PC-3 (cell line): ENCODE measurements around the gene EME2. TPM values are rescaled to one million over a fixed set of nuclear protein-coding genes. Genes with fewer than 3 reads are reported as not detected.

Experiments used
- ATAC-seq: fragments of 200-7000 bp; cut with Tn5 transposase; 2 replicates; pipeline ENCODE4 v1.9.1; 2020; ENCODE audit warnings: mild to moderate bottlenecking, moderate library complexity
- BruUV-seq: library from RNA; stranded (reverse); fragments of 400-500 nt; replicated peaks from 2 replicates; lab custom pipeline; 2021; lab: Mats Ljungman, UMichigan
- CTCF ChIA-PET: fragments of 300-600 bp; sonication (Branson Sonifier 250); formaldehyde crosslinking; loops from one replicate; lab custom pipeline; 2022; ENCODE audit warnings: antibody characterized with exemption; lab: Charles Lee
- POLR2A ChIA-PET: fragments of 300-600 bp; sonication (Branson Sonifier 250); formaldehyde crosslinking; loops from one replicate; lab custom pipeline; 2022; ENCODE audit warnings: antibody characterized with exemption; ENCODE audit not compliant: unreplicated experiment; lab: Charles Lee
- DNase-seq: peaks from one replicate; pipeline ENCODE4 v3.0.0-alpha.2; 2015
- H2AFZ ChIP-seq: fragments of 300-600 bp; sonication (generic); 2 replicates; pipeline ENCODE4 v1.6.0; 2016; ENCODE audit warnings: antibody characterized with exemption, low read length
- H3F3A ChIP-seq: fragments of 300-600 bp; sonication (generic); one replicate; pipeline ENCODE4 v1.6.0; 2017; ENCODE audit warnings: antibody characterized with exemption, low read length, control low read depth, mild to moderate bottlenecking; ENCODE audit not compliant: unreplicated experiment
- H3K27ac ChIP-seq: fragments of 300-600 bp; sonication (generic); 2 replicates; pipeline ENCODE4 v1.5.1; 2016; ENCODE audit warnings: mild to moderate bottlenecking, low read length
- H3K27me3 ChIP-seq: fragments of 300-600 bp; sonication (generic); 2 replicates; pipeline ENCODE4 v1.6.1; 2016; ENCODE audit warnings: low read length, mixed read lengths
- H3K36me3 ChIP-seq: fragments of 300-600 bp; sonication (generic); 2 replicates; pipeline ENCODE4 v1.6.1; 2016; ENCODE audit warnings: low read depth, mixed run types, low read length, mixed read lengths
- H3K4me1 ChIP-seq: fragments of 300-600 bp; sonication (generic); 2 replicates; pipeline ENCODE4 v1.5.1; 2016; ENCODE audit warnings: low read length; ENCODE audit not compliant: insufficient read depth
- H3K4me2 ChIP-seq: fragments of 300-600 bp; sonication (generic); 2 replicates; pipeline ENCODE4 v1.6.0; 2016; ENCODE audit warnings: low read length
- H3K4me3 ChIP-seq: fragments of 300-600 bp; sonication (generic); 2 replicates; pipeline ENCODE4 v1.5.1; 2016; ENCODE audit warnings: mild to moderate bottlenecking, low read length, mixed read lengths
- H3K79me2 ChIP-seq: fragments of 300-600 bp; sonication (generic); 2 replicates; pipeline ENCODE4 v1.6.1; 2017; ENCODE audit warnings: low read length, mixed read lengths
- H3K9ac ChIP-seq: fragments of 300-600 bp; sonication (generic); 2 replicates; pipeline ENCODE4 v1.6.0; 2016; ENCODE audit warnings: mild to moderate bottlenecking, low read length
- H3K9me2 ChIP-seq: fragments of 300-600 bp; sonication (generic); replicated peaks from 2 replicates; pipeline ENCODE4 v1.6.1; 2016; ENCODE audit warnings: mixed run types, low read length, mixed read lengths
- H3K9me3 ChIP-seq: fragments of 300-600 bp; sonication (generic); 2 replicates; pipeline ENCODE4 v1.6.1; 2016; ENCODE audit warnings: low read length, mixed read lengths
- H4K20me1 ChIP-seq: fragments of 300-600 bp; sonication (generic); 2 replicates; pipeline ENCODE4 v1.6.1; 2016; ENCODE audit warnings: low read length, mixed read lengths
- CTCF ChIP-seq: fragments of 300-600 bp; sonication (generic); conservative IDR thresholded peaks from 2 replicates; pipeline ENCODE4 v1.5.1; 2017; ENCODE audit warnings: antibody characterized with exemption, low read depth, mild to moderate bottlenecking, low read length
- EZH2 ChIP-seq: fragments of 300-600 bp; sonication (generic); IDR thresholded peaks from one replicate; pipeline ENCODE4 v1.6.1; 2017; ENCODE audit warnings: antibody characterized with exemption, mild to moderate bottlenecking, low read length; ENCODE audit not compliant: unreplicated experiment
- EZH2phosphoT487 ChIP-seq: fragments of 300-600 bp; sonication (generic); IDR thresholded peaks from 2 replicates; pipeline ENCODE4 v1.6.1; 2018; ENCODE audit warnings: mild to moderate bottlenecking, antibody characterized with exemption, low read length, borderline replicate concordance
- intact Hi-C: fragments of 100-400 bp; cut with micrococcal nuclease; formaldehyde crosslinking; loops from 2 replicates; pipeline ENCODE4 v1.9.0; 2023
- total RNA-seq: library from RNA; depleted of rRNA; stranded (reverse); fragments of >200 nt; gene quantifications from 2 replicates; pipeline ENCODE4 v1.2.3, GENCODE V29; 2014

Gene EME2
- total RNA-seq, 1 experiment from 2014 or later, result 12.5 TPM

- no peaks in the 10 kb centered on the region for H3K79me2 ChIP-seq
- intact Hi-C loops, result no loop called here
- H3K9ac ChIP-seq, result no peak overlapping the region
- no peak overlapping the region for H3K4me3 ChIP-seq
- no peaks in the 10 kb centered on the region for H3K36me3 ChIP-seq
- ChIA-PET CTCF (no interaction called here), POLR2A (no interaction called here)
- no peaks in the 10 kb centered on the region for H3K9me2 ChIP-seq
- no peaks in the 10 kb centered on the region for H3K9me3 ChIP-seq
- no peak overlapping the region for H3K4me2 ChIP-seq
- no peak overlapping the region for H3K27ac ChIP-seq
- no peaks in the 10 kb centered on the region for H3F3A ChIP-seq
- TF ChIP-seq EZH2 (no peak), EZH2phosphoT487 (no peak), CTCF (no peak)
- H4K20me1 ChIP-seq, result no peaks in the 10 kb centered on the region
- H2AFZ ChIP-seq, result no peak overlapping the region
- BruUV-seq, result no TSS peak
- H3K27me3 ChIP-seq, result no peaks in the 10 kb centered on the region
- no peaks in the 10 kb centered on the region for H3K4me1 ChIP-seq
- no peak for DNase-seq
- ATAC-seq, result no peak
These were observed 29.0 kb upstream of the EME2 start for GRCh38 chr16:1743376-1744337.

- no peak overlapping the region for H3K27ac ChIP-seq
- DNase-seq, result no peak
- intact Hi-C loops, result no loop called here
- no peaks in the 10 kb centered on the region for H3K9me3 ChIP-seq
- no peaks in the 10 kb centered on the region for H3K9me2 ChIP-seq
- H3K4me2 ChIP-seq, result no peak overlapping the region
- no peak overlapping the region for H2AFZ ChIP-seq
- ChIA-PET CTCF (no interaction called here), POLR2A (no interaction called here)
- no peak overlapping the region for H3K4me3 ChIP-seq
- H3K36me3 ChIP-seq, result no peaks in the 10 kb centered on the region
- H3K79me2 ChIP-seq, result no peaks in the 10 kb centered on the region
- TF ChIP-seq EZH2phosphoT487, result no peak
- no peak for TF ChIP-seq EZH2
- TF ChIP-seq CTCF, result no peak
- no peaks in the 10 kb centered on the region for H3K4me1 ChIP-seq
- no peak for ATAC-seq
- no peaks in the 10 kb centered on the region for H3F3A ChIP-seq
- no peak overlapping the region for H3K9ac ChIP-seq
- H4K20me1 ChIP-seq, result no peaks in the 10 kb centered on the region
- BruUV-seq, result no TSS peak
- no peaks in the 10 kb centered on the region for H3K27me3 ChIP-seq
These were observed 28.2 kb upstream of the EME2 start for GRCh38 chr16:1744338-1744840.
